Keratinocyte (primary cell): ENCODE results near the gene PARP9. TPM values are rescaled to one million over a fixed set of nuclear protein-coding genes. Genes with fewer than 3 reads are reported as not detected.

Experiments used
- DNase-seq: peaks from one replicate; pipeline ENCODE4 v3.0.0-alpha.2; 2011; ENCODE audit warnings: low read depth, missing footprints, low spot score
- FAIRE-seq: peaks from 2 replicates; lab custom pipeline; 2011; peaks lifted over from hg19 to GRCh38; lab: Jason Lieb, UNC
- H2AFZ ChIP-seq: 2 replicates; pipeline ENCODE4 v1.6.0; 2012; ENCODE audit warnings: low read length, control low read depth, inconsistent platforms; ENCODE audit not compliant: control insufficient read depth
- H3K27ac ChIP-seq: 2 replicates; pipeline ENCODE4 v1.5.1; 2011; ENCODE audit warnings: low read length; ENCODE audit not compliant: control insufficient read depth, insufficient read depth
- H3K27me3 ChIP-seq: 3 replicates; pipeline ENCODE4 v1.6.0; 2011; ENCODE audit warnings: low read length; ENCODE audit not compliant: control insufficient read depth, insufficient read depth; ENCODE audit errors: extremely low read depth
- H3K36me3 ChIP-seq, 2 experiments: 2 replicates in 1 of 2; 3 replicates in 1 of 2; pipeline ENCODE4 v1.5.1; 2011; ENCODE audit warnings: low read length in 2 of 2, mild to moderate bottlenecking in 1 of 2; ENCODE audit not compliant: control insufficient read depth in 2 of 2, insufficient read depth in 2 of 2; ENCODE audit errors: extremely low read depth in 1 of 2
- H3K4me1 ChIP-seq: 3 replicates; pipeline ENCODE4 v1.5.1; 2011; ENCODE audit warnings: low read length; ENCODE audit not compliant: control insufficient read depth, insufficient read depth; ENCODE audit errors: extremely low read depth
- H3K4me2 ChIP-seq: 3 replicates; pipeline ENCODE4 v1.6.0; 2011; ENCODE audit warnings: low read depth, low read length; ENCODE audit not compliant: control insufficient read depth, insufficient read depth; ENCODE audit errors: extremely low read depth
- H3K4me3 ChIP-seq, 3 experiments: fragments of 200-600 bp in 1 of 3; sonication (generic) in 1 of 3; 2 replicates in 2 of 3; 3 replicates in 1 of 3; pipeline ENCODE4 v1.5.1; 2011 to 2016; ENCODE audit warnings: low read length in 3 of 3, mild to moderate bottlenecking in 3 of 3, control low read depth in 2 of 3, inconsistent platforms in 1 of 3, low read depth in 1 of 3, mixed read lengths in 1 of 3, mixed run types in 1 of 3, moderate library complexity in 1 of 3; ENCODE audit not compliant: control insufficient read depth in 2 of 3, insufficient read depth in 2 of 3; ENCODE audit errors: extremely low read depth in 1 of 3
- H3K79me2 ChIP-seq: 2 replicates; pipeline ENCODE4 v1.6.0; 2012; ENCODE audit warnings: low read length; ENCODE audit not compliant: control insufficient read depth, insufficient read depth
- H3K9ac ChIP-seq: 3 replicates; pipeline ENCODE4 v1.6.0; 2011; ENCODE audit warnings: low read length; ENCODE audit not compliant: control insufficient read depth, insufficient read depth; ENCODE audit errors: extremely low read depth
- H3K9me1 ChIP-seq: 3 replicates; pipeline ENCODE4 v1.6.0; 2011; ENCODE audit warnings: low read length; ENCODE audit not compliant: control insufficient read depth, insufficient read depth; ENCODE audit errors: extremely low read depth
- H3K9me3 ChIP-seq: 2 replicates; pipeline ENCODE4 v1.5.1; 2012; ENCODE audit warnings: low read depth, low read length; ENCODE audit not compliant: control insufficient read depth
- H4K20me1 ChIP-seq: 3 replicates; pipeline ENCODE4 v1.6.0; 2011; ENCODE audit warnings: low read length; ENCODE audit not compliant: control insufficient read depth, insufficient read depth; ENCODE audit errors: extremely low read depth
- EZH2 ChIP-seq: IDR thresholded peaks from one replicate; pipeline ENCODE4 v1.6.1; 2012; ENCODE audit warnings: inconsistent platforms, mild to moderate bottlenecking, low read length, moderate library complexity
- dilution Hi-C: fragments of 300-500 bp; cut with MboI; formaldehyde crosslinking; loops from one replicate; pipeline ENCODE4 v1.7.0; 2020; ENCODE audit warnings: low sequenced_read_pairs; ENCODE audit not compliant: extremely low pct_ligation_motif_present
- polyA plus RNA-seq, 5 experiments: library from polyadenylated mRNA; depleted of rRNA in 3 of 5; stranded (reverse) in 3 of 5; stranded (forward) in 1 of 5; unstranded in 1 of 5; fragments of >200 nt; gene quantifications; 1 replicate in 1 of 5; 2 replicates in 3 of 5; 3 replicates in 1 of 5; pipeline versions ENCODE4 v1.2.1 to v1.2.3, GENCODE V29; 2011 to 2012; ENCODE audit warnings: missing spikeins in 2 of 5, low read depth in 1 of 5, low replicate concordance in 1 of 5
- TF ChIP-seq, protein P1 (sequence below), 3 experiments: IDR thresholded peaks in 1 of 3; conservative IDR thresholded peaks in 1 of 3; optimal IDR thresholded peaks in 1 of 3; 2 replicates in 2 of 3; 3 replicates in 1 of 3; pipeline versions ENCODE3 to v1.5.1; 2011; ENCODE audit warnings: low read length in 3 of 3, mild to moderate bottlenecking in 3 of 3, moderate library complexity in 2 of 3, control low read depth in 1 of 3, inconsistent platforms in 1 of 3; ENCODE audit not compliant: insufficient read depth in 2 of 3; ENCODE audit errors: extremely low read depth in 1 of 3

Gene PARP9
- polyA plus RNA-seq, 1 donor (not counting 4 experiments of a cell fraction or from before 2014, with no cell fraction given): 70.1 TPM

DNA sequence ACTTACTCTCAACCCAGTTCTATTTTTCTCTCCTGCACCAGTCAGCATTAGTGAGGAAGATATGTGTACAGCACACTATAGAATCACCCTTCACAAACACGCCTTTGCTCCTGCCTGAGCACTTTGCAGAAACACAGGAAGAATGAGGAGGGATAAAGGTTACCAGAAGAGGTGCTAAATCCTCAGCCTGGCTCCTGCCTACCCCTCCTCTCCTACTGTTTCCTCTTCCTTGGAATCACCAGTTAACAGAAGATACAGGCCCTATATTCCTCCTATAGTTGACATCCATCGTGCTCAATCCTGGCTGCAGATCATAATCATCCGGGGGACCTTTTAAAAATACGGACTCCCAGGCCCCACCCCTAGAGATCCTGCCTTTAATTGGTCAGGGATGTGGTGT lies 42.2 kb upstream of the PARP9 start:
- Histone ChIP-seq H3K9ac (no peak overlapping the region), H3K27me3 (no peaks in the 10 kb centered on the region), H3K4me2 (no peak overlapping the region), H3K4me3 (no peak overlapping the region), H3K9me1 (no peaks in the 10 kb centered on the region), H3K27ac (no peak overlapping the region), H2AFZ (no peak overlapping the region), H3K36me3 (no peaks in the 10 kb centered on the region), H3K9me3 (peaks cover 8% of the 10 kb centered on the region), H4K20me1 (no peaks in the 10 kb centered on the region), H3K79me2 (no peaks in the 10 kb centered on the region), H3K4me1 (peaks cover 6% of the 10 kb centered on the region)
- dilution Hi-C loops: no loop called here
- TF ChIP-seq EZH2: no peak
- TF ChIP-seq, protein P1, sequence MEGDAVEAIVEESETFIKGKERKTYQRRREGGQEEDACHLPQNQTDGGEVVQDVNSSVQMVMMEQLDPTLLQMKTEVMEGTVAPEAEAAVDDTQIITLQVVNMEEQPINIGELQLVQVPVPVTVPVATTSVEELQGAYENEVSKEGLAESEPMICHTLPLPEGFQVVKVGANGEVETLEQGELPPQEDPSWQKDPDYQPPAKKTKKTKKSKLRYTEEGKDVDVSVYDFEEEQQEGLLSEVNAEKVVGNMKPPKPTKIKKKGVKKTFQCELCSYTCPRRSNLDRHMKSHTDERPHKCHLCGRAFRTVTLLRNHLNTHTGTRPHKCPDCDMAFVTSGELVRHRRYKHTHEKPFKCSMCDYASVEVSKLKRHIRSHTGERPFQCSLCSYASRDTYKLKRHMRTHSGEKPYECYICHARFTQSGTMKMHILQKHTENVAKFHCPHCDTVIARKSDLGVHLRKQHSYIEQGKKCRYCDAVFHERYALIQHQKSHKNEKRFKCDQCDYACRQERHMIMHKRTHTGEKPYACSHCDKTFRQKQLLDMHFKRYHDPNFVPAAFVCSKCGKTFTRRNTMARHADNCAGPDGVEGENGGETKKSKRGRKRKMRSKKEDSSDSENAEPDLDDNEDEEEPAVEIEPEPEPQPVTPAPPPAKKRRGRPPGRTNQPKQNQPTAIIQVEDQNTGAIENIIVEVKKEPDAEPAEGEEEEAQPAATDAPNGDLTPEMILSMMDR (optimal IDR thresholded peaks at IDR 0.05 in 1 of 3, IDR thresholded peaks at IDR 0.05 in 1 of 3, conservative IDR thresholded peaks at IDR 0.05 in 1 of 3; ENCODE audit: extremely low read depth in 1 of 3, insufficient read depth in 2 of 3, low read length in 3 of 3): no peak
- no peak for DNase-seq
- FAIRE-seq: no peak

DNA sequence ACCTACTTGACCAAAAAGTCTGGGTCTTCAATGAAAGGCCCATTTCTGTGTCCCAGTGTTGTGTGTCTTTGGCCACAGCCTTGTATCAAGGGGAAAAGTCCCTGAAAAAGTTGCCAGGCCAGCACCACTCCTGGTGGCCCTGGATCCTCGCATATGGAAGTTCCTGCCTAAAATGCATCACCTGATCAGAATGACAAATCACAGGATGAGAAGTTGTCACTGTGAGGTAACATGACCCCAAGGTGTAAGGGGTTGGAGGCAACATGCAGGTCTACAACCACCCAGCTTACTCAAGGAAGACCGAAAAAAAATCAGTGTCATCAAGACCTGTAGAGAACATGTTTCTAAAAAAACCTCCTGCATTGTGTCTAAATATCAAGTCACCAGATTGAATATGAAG lies 39.0 kb upstream of the PARP9 start:
- Histone ChIP-seq H3K4me1 (no peaks in the 10 kb centered on the region), H4K20me1 (no peaks in the 10 kb centered on the region), H2AFZ (no peak overlapping the region), H3K9ac (no peak overlapping the region), H3K36me3 (no peaks in the 10 kb centered on the region), H3K27ac (no peak overlapping the region), H3K9me3 (no peaks in the 10 kb centered on the region), H3K27me3 (no peaks in the 10 kb centered on the region), H3K4me2 (no peak overlapping the region), H3K4me3 (no peak overlapping the region), H3K9me1 (no peaks in the 10 kb centered on the region), H3K79me2 (no peaks in the 10 kb centered on the region)
- dilution Hi-C loops: no loop called here
- FAIRE-seq (no peak), DNase-seq (no peak)
- no peak for TF ChIP-seq EZH2
- TF ChIP-seq, protein P1 (optimal IDR thresholded peaks at IDR 0.05 in 1 of 3, IDR thresholded peaks at IDR 0.05 in 1 of 3, conservative IDR thresholded peaks at IDR 0.05 in 1 of 3; ENCODE audit: extremely low read depth in 1 of 3, insufficient read depth in 2 of 3, low read length in 3 of 3): no peak
